NCI-H510A (cell line): ENCODE results near the gene CADM4.
"Not testable (repeated sequence)": the region's sequence is repeated elsewhere in the genome, so short reads cannot be mapped to it uniquely, and the experiment has no call there.

Experiments
- DNase-seq: peaks from one replicate; lab custom pipeline; 2025; lab: John Stamatoyannopoulos, UW

CADM4 gene

DNA sequence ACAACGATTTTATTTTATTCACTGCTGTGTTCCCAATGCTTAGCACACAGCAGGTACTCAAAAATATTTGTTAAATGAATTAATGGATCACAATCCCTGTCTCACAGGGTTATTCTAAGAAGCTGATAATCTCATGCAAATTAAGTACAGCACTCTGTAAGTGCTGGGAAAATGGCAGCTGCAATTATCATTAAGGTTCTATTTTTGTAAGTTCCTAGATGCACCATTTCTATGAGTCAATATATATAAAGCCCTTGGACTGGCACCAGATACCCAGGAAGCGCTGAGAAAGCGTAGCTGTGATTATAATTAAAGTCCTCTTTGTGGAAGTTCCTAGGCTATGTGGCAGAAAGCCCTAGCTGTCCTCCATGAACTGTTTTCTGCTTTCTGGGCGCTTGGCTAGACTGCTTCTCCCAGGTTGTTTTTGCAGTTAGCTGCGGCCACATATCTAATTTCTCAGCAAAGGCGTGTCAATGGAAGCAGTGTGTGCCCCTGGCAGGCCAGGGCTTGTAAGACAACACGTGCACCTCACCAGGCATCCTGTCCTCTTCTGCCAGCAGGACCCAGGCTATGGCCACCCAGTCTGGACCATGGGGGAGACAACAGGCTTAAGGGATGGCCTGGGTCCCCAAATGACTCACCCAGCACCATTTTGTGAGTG lies 33.0 kb downstream of the CADM4 start:
- DNase-seq, result no peak

DNA sequence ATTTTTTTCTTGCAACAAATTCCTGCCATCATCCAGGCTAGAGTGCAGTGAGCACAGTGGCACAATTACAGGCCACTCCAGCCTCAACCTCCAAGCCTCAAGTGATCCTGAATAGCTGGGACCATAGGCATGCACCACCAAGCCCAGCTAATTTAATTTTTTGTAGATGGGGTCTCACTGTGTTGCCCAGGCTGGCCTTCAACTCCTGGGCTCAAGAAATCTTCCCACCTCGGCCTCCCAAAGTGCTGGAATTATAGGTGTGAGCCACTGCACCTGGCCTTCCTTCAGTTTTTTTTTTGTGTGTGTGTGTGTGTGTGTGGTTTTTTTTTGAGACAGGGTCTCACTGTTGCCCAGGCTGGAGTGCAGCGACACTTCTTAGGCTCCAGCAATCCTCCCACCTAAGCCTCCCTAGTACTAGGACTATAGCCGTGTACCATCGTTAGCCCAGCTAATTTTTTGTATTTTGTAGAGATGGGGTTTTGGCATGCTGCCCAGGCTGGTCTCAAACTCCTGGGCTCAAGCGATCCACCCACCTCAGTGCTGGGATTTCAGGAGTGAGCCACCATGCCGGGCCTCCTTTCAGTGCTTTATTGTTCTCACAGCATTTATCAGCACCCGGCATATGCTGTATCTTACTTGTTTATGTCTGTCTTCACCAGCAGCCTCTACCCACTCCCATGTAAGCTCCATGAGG lies 33.6 kb downstream of the CADM4 start:
- DNase-seq, result no peak

DNA sequence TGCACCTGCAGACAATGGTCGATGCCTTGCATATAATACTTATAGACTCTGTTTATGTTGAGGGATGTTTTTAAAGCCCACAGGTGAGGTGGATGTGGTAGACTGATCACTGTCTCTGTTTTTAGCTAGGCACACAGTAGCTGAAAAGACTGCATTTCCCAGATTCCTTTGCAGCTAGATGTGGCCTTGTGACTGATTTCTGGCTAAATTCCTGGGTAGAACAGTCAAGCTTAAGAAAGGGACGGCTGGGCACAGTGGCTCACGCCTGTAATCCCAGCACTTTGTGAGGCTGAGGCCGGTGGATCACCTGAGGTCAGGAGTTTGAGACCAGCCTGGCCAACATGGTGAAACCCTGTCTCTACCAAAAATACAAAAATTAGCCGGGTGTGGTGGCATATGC lies 39.3 kb downstream of the CADM4 start:
- DNase-seq, result not testable (repeated sequence)

DNA sequence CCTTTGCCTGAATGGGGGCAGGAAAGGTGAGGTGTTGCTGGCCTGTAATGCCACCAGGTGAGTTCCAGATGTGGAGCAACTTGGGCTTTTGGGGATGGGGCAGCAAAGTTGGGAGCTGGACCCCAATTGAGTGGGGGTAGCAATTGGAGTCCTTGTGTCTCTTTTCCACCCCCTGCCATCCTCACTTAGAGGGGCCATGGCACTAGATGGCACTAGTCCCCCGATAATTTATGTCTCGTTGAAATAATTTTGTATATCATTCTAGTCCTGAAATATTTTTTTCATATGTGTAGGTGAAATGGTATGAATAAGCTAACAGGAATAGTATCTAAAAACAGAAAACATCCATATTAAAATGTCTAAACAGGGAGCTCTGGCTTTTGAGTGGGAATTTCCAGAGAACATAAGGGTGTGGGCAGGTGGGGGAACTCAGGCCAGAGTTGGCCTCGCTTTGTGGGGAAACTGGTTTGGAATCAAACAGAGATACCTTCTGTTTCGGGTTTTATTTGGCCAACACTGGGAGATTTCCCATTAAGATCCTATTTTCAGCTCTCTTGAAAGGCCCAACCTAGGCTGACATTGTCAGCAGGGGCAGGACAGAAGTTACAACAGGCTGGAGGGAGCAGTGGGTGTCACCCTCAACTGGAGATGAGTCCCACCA lies 39.9 kb downstream of the CADM4 start:
- DNase-seq, result no peak

DNA sequence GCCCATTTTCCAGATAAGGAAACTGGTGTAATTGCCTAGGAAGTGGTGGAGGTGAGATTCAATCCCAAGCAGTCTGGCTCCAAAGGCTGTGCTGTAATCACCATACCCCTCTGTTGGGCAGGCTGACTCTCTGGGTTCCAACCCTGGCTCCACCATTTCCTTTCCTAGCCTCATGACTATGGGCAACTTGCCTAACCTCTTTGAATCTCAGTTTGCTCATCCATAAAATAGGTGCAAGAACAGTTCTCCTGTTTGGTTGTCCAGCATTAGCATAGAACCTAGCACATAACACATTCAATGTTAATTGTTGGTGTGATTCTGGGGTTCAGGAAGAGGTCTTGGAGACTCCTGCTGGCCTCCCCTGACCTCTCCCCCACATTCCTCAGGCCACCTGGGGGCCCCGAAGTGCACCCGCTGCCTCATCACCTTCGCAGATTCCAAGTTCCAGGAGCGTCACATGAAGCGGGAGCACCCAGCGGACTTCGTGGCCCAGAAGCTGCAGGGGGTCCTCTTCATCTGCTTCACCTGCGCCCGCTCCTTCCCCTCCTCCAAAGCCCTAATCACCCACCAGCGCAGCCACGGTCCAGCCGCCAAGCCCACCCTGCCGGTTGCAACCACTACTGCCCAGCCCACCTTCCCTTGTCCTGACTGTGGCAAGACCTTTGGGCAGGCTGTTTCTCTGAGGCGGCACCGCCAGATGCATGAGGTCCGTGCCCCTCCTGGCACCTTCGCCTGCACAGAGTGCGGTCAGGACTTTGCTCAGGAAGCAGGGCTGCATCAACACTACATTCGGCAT lies 41.0 kb downstream of the CADM4 start:
- no peak for DNase-seq

DNA sequence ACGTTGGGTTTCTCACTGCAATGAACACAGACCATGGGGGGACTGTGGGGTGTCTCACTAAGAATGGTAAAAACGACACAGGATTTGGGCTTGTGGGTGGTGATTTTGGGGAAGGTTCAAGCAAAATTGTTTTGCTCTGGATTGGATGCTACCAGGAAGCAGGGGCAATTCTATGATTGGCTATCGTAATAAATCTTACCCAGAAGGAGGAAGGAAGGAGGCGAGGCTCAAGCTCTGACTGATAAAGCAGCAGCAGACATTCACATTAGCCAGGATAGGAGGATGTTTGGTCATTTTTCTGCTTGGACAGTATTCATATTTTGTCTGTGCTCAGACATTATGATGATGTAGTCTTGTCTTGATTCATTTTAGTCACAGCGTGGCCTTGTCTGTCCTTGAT lies 41.8 kb downstream of the CADM4 start:
- DNase-seq, result no peak

DNA sequence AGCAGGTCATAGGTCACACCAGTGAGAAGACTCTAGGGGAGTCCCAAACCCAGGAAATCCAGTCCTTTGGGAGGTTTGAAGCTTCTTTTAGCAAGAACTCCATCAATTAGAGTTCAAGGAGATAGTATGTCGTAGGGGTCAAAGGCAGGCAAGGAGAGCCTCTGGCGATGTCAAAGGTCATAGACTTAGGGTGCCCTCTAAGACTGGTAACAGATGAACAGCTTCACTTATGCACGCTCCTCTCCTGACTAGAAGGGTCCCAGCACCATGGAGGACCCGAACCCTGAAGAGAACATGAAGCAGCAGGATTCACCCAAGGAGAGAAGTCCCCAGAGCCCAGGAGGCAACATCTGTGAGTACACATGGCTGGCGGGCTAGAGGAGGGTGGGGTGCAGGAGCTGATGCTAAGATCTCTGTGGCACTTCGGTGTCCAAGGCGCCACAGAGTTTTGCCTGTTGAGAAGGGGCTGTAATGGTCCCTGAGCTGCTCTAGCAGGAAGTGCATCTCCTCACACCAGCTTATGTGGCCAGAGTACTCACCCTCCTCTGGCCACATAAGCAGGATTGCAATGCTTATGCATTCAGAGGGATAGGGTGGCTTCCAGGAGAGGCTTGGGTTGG lies 42.7 kb downstream of the CADM4 start:
- DNase-seq, result no peak

DNA sequence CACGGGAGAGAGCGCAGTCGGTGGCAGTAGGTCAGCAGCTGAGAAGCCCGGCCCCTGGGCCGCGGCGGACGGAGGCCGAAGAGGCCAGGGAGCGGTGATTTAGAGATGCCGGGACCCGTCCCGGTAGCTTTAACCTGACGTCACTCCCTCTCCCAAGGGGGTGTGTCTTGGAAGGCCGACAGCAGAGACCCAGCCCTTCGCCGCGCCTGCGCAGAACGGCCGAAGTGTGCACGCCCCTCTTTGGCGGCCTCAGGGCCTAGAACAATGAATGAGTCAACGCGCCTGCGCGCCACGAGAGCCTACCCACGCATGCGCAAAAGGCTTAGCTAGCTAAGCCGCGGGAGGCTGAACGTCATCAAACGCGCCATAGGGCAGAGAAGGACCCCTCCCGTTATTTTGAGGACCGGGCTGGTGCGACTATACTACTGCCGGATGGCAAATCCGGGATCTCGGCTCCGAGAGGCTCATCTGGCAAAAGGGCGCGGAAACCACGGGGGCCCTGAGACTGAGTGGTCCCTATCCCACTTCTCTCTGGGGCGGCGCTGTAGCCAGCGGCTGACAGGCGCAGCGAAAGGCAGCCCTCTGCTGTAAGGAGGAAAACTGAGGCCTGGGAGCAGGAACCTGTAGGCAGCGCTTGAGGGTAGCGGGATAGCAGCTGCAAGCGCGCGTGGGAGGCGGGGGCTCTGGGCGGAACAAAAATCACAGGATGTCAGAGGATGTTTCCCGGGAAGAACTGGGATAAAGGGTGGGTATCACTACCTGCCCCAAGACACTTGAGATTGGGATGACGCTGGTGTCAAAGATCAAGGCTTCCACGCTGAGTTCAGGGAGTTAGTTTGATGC lies 43.4 kb downstream of the CADM4 start, which contains the start of the genes IRGQ and ZNF576:
Gene IRGQ (minus strand): TSS at position 136 of the 843 bp plus-strand sequence. CDS start 796 bp downstream, outside the sequence.
Gene ZNF576 (plus strand): TSS at position 597 of the 843 bp plus-strand sequence. CDS start 514 bp downstream, outside the sequence.
- DNase-seq, result peak; percentile 95

DNA sequence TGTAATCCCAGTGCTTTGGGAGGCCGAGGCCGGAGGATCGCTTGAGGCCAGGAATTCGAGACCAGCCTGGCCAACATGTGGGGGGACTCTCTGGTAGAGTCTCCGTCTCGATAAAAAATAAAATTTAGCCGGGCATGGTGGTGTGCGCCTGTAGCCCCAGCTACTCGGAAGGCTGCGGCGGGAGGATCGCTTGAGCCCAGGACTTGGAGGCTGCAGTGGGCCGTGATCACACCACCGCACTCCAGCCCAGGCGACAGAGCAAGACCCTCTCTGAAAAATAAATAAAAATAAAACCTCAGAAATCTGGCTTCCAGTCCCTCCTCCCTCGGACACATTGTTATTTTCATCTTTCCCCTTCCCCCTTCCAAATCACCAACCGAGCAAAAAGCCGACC lies 44.0 kb downstream of the CADM4 start:
- no peak for DNase-seq

DNA sequence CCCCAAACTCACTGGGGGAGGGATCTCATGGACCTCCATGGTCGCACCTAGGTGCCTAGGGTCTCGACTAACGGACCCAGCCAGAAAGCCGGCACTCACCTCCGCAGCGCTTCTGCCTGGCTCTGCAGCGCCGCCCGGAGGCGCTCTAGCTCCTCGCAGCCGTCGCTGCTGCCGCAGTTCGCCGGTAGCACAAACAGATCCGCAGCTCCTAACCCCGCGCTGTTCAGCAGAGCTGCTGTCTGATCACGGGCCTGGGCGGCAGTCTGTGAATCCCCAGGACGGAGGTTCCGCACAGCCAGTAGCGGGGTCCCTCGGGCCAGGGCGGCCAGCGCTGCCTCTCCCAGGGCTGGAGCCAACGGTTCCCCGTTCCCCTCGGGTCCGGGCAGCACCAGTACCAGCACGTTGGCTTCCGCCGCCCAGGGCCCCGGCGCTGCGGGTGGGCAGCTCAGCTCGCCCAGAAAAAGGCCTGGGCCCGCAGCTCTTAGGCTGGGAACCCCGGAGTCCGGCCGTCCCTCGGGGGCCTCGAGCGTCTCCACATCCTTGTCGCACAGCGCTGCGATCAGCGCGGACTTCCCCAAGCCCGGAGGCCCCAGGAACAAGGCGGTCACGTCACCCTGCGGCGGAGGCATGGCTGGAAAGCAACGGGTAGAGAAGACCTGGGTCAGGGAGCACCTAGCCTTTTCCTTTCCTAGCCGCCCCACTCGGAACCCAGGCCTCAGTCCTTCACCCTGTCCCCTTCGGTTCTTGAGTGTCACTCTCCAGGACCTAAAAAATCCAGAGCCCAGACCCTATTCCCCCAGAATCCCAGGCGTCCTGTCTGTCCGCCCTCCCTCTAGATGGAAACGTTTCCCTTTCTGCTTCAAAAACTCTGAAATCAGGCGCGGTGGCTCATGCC lies 44.7 kb downstream of the CADM4 start:
- peak; percentile 16 for DNase-seq

DNA sequence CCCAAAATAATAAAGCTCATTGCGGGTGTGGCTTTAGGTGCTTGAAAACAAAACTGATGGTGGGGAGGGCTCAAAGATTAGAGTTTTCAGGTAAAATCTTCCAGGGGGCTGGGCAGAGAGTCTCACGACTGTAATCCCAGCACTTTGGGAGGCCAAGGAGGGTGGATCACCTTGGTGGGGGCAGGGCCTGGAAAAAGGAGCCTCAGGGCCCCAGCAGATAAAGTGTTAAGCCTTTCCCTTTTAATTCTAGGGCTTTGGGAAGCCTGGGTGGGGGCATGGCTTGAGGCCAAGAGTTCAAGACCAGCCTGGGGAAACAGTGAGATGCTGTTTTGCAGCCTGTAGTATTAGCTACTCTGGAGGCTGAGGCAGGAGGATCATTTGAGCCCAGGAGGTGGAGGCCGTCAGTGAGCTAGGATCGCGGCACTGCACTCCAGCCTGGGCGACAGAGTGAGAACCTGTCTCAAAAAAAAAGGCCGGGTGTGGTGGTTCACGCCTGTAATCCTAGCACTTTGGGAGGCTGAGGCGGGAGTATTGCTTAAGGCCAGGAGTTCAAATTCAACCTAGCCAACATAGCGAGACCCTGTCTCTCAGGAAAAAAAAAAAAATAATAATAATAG lies 45.5 kb downstream of the CADM4 start:
- no peak for DNase-seq

DNA sequence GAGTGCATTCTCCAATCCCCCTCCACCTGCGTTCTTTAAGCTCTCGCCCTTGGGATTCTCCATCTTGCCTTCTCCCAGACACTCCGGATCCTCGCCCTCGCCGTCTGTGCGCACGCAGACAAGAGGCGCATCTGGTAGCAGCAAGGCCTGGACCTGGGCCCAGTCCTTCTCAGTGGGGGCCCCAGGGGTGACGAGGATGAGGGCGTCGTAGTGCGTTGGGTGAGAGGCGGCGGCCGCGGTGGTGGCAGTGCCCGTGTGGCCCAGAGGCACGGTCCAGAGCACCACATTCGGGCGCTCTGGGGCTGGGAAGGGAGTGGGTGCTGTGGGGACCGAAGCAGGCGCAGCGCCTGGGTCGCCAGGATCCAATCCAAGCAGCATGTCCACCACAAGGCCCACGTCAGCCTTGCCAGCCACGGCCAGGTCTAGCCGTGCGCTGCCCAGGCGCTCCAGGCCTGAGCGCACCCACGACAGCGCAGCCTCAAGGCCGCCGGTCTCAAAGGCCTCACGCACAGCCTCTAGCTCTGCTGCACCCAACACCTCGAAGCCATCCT lies 46.8 kb downstream of the CADM4 start:
- no peak for DNase-seq

DNA sequence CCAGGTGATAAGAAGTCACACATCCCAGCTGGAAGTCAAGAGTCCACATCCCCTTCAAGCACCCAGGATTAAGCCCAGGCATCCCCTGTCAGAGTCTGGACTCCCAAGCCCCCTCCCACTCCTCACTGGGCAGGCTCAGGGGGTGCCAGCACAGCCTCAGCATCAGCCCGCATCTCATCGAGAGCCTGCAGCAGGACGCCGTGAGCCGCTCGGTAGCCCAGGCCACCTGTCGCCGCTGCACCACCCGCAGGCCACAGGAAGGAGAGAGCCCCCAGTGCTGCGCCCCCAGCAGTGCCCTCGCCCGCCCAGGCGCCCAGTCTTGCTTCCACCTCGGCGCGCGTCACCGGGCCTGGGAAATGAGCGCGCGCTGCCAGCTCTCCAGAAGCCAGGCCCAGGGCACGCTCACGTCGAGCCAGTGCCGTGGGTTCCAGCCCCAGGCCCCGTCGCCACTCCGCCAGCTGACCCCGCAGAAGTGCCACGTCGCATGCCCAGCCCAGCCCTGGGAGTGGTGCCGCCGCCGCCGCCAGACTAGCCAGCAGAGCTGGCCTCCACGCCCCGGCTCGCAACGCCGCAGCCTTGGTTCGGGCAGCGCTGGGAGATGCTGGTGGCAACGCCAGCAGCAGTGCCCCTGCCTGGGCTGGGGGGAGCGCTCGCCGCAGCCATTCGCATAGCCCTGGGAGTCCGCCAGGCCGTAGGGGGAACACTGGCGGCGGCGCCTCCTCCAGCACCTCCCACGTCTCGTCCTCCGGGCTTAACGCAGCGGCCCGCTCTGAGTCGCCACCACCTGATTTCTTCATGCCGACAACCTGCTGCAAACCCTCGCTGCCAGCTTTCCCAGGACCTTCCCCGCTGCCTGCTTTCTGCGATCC lies 47.5 kb downstream of the CADM4 start:
- no peak for DNase-seq

DNA sequence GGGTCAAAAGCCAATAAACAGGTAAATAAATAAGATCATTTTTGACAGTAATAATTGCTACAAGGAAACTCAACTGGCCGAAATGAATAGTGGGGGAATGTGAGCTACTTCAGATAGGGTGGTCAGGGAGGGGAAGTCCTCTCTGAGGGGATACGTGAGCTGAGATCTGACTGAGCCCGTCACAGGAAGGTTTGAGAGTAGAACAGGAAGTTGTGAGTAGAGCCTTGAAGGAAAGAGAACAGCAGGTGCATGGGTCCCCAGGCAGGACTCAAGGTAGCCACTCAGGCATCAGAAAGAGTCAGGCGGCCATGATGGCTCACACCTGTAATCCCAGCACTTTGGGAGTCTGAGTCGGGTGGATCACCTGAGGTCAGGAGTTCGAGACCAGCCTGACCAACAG lies 50.0 kb downstream of the CADM4 start:
- no peak for DNase-seq

DNA sequence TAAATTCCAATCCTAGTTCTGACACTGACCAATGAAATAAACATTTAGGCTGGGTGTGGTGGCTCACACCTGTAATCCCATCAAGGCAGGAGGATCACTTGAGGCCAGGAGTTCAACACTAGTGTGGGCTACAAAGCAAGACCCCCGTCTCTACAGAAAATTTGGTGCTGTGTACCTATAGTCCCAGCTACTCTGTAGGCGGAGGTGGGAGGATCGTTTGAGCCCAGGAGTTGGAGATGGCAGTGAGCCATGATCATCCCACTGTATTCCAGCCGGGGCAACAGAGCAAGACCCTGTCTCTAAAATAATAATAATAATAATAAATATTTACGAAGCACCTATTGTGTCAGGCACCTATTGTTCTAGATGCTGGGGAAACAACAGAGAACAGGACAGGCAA lies 50.4 kb downstream of the CADM4 start:
- no peak for DNase-seq

DNA sequence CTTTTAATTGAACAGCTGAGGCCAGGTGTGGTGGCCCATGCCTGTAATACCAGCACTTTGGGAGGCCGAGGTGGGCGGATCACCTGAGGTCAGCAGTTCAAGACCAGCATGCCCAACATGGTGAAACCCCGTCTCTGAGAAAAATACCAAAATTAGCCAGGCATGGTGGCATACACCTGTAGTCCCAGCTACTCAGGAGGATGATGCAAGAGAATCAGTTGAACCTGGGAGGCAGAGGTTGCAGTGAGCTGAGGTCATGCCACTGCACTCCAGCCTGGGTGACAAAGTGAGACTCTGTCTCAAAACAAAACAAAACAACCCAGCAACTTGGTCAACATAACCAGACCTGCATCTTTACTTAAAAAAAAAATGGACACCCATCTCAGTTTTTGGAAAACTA lies 52.6 kb downstream of the CADM4 start:
- not testable (repeated sequence) for DNase-seq

DNA sequence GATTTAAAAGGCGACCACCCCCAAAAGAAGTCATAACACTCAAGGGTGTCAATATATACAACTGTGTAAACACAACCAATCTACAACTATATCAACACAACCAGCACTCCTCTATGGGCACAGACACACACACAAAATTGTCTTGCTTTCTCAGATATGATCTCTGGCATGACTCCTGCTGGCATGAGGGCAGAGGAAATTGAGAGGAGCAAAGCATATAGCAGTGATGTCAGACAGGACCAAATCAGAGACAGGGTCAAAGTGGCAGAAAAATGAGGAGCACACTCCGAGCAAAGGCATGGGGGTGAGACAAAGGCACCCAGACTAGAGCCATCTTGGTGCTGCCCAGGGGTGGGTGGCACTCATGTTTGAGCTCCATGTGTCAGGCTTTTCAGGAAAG lies 53.3 kb downstream of the CADM4 start:
- DNase-seq, result no peak

DNA sequence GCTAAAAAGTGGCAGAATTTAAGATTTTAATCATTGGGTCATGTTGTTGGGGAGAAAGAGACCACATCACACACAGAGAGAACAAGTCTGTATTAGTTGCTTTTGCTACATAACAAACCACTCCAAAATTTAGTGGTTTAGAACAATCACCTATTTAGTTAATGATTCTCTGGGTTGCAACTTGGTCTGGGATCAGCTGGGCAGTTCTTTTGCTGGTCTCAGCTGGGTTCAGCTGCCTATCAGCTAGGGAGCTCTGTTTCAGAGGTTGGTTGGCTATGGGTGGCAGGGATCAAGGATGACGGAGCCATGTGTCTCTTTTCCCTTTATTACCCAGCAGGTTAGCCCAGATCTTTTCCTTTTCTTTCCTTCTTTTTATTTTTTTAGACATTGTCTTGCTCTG lies 55.2 kb downstream of the CADM4 start:
- DNase-seq, result no peak
